D721Med (cell line): ENCODE data around the gene MTX1.
"Not testable (repeated sequence)": the region's sequence is repeated elsewhere in the genome, so short reads cannot be mapped to it uniquely, and the experiment has no call there.

Source experiments
- DNase-seq: peaks from one replicate; pipeline ENCODE4 v3.0.0; 2011; ENCODE audit warnings: low spot score; ENCODE audit not compliant: insufficient read length
- FAIRE-seq: peaks from 2 replicates; lab custom pipeline; 2011; peaks lifted over from hg19 to GRCh38; lab: Jason Lieb, UNC
- CTCF ChIP-seq: IDR thresholded peaks from 2 replicates; pipeline ENCODE4 v1.5.1; 2012; ENCODE audit warnings: mild to moderate bottlenecking, control low read depth; ENCODE audit not compliant: insufficient read depth; ENCODE audit errors: missing control alignments

The MTX1 gene

GRCh38 chr1:155186067-155186793 lies 22.3 kb upstream of the MTX1 start:
- DNase-seq (no peak), FAIRE-seq (no peak)
- no peak for TF ChIP-seq CTCF

- FAIRE-seq: no peak
Measured at GRCh38 chr1:155186794-155187455, 21.6 kb upstream of the MTX1 start.

GRCh38 chr1:155187456-155187891 lies 21.0 kb upstream of the MTX1 start:
- DNase-seq: no peak
- FAIRE-seq: no peak
- TF ChIP-seq CTCF: no peak

More at GRCh38 chr1:155186794-155187455, 21.6 kb upstream of the MTX1 start:
- TF ChIP-seq CTCF: no peak
- no peak for DNase-seq

GRCh38 chr1:155188268-155188667 lies 20.2 kb upstream of the MTX1 start:
- FAIRE-seq (no peak), DNase-seq (no peak)
- no peak for TF ChIP-seq CTCF

- not testable (repeated sequence) for DNase-seq, FAIRE-seq
Measured at GRCh38 chr1:155189926-155190325, 18.6 kb upstream of the MTX1 start.

- no peak for TF ChIP-seq CTCF
- no peak for DNase-seq
- FAIRE-seq: no peak
Measured at GRCh38 chr1:155191904-155192303, 16.6 kb upstream of the MTX1 start.

- no peak for TF ChIP-seq CTCF
- no peak for FAIRE-seq
- no peak for DNase-seq
Measured at GRCh38 chr1:155192346-155193274, 15.9 kb upstream of the MTX1 start.
